AML-193 (cell line): ENCODE measurements around the gene UMODL1.

Experiments used
- DNase-seq, 2 experiments: peaks; one replicate each; lab custom pipeline; 2025; lab: John Stamatoyannopoulos, UW

Gene UMODL1

GRCh38 chr21:42079008-42079938 lies 8.2 kb downstream of the UMODL1 start:
- DNase-seq: no peak

DNA sequence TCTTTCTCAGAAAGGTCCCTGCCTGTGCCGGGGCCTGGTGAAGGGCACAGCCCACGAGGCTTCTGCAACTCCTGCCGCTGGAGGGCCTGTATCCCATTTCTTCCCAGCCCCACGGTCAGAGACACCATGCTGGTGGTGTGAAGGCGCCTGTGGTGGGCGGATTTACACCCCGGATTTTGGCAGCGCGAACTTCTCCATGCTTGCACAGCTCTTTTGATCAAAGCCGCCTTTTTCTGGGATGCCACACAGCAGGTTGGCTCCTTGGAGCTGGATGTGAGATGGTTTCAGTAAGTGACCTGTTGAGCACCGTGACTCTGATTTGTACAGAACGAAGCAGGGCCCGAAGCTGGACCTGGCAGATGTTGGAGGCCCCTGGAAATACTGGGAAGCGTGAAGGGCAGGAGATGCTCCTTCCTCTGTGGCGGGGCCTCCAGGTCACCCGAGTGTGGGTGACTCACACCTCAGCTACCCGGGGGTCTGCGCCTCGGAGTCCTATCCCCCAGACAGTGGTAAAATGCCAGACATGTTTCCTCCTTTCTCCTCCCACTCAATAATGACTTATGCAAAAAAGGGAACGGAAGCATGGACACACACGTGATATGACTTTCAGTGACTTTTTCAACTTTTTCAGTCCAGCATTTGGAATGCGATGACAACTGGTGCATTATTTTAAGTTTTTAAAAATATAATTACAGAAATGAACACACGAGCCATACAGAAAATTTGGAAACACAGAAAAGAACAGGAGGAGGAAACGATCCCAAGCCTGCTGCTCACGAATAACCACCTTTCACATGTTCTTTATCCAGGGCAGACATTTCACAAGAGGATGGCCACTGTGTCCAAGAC lies 9.0 kb downstream of the UMODL1 start:
- no peak for DNase-seq

DNA sequence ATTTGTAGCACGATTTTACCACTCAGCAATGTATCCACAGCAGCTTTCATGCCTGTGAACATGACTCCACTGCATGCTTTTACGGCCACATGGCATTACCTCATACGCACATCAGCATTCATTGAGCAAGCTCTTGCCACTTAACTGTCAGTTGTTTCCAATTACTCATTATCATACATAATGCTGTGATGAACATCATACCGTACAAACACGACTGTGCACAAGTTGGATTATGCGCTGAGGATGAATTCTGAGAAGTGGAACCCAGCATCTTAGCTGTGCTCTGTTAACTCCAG lies 9.6 kb downstream of the UMODL1 start:
- no peak for DNase-seq

- no peak for DNase-seq
Observed at GRCh38 chr21:42081138-42081537, 10.0 kb downstream of the UMODL1 start.

- DNase-seq: no peak
Observed at GRCh38 chr21:42081931-42082381, 10.8 kb downstream of the UMODL1 start.

GRCh38 chr21:42082501-42083360 lies 11.6 kb downstream of the UMODL1 start:
- DNase-seq: no peak

DNA sequence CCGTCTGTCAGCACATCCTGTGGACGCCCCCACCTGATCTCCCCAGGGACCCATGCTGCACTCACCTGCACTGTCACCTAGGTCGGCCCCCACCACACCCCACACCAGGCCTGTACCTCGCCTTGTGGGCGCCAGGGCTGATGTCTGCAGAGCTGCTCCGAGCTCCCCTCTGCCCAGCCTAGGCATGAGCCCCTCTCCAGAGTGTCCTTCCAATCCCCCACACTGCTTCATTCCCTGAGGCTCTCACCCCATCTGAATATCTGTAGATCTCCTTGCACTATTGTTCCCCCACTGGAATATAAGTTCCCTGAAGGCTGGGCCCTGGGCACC lies 12.2 kb downstream of the UMODL1 start:
- DNase-seq: no peak

DNA sequence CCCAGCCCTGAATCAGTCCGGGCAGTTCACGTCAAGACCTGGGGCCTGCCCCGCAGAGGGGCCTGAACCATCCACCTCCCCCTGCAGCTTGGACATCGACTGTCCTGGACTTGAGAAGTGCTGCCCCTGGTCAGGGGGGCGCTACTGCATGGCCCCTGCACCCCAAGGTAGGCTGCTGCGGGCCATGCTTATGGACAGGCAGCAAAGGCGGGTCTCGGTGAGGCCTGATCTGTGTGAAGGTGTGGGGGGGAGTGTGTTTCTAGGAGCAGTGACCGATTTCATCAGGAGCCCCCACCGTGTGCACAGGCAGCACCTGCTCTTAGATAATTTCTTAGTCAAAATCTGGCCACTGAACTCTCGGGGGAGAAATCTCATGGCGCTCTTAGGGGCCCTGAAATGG lies 13.0 kb downstream of the UMODL1 start:
- DNase-seq: no peak

DNA sequence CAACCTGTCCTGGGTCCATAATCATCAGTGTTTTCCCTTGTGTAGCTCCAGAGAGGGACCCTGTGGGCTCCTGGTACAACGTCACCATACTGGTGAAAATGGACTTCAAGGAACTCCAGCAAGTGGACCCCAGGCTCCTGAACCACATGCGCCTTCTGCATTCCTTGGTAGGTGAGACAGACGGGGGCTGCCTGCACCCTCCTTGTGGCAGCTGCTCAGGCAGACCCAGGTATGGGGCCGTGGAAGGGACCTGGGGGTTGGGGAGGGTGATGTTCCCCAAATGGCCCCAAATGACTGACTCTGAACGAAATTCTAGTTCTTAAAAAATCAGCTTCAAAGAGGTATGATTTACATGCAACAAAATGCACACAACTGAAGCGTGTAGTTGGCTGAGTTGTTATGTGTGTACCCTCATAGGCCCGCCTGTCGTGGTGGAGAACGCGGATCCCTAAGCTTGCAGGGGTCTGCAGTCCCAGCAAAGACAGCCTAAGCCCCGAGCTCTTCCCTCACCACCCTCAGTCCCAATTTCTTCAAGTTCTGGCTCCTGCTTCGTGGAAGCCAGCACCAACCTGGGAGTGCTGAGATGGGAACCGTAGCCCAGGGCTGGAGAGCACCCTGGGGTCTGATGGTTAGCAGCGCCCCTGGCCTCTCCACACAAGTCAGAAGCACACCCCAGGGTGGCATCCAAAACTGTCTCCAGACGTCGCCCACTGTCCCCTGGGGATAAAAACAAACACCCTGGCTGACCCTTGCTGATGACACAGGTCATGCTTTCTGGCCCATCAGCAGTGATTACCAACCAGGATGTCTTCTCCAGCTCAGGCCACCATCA lies 14.3 kb downstream of the UMODL1 start:
- DNase-seq: no peak

DNA sequence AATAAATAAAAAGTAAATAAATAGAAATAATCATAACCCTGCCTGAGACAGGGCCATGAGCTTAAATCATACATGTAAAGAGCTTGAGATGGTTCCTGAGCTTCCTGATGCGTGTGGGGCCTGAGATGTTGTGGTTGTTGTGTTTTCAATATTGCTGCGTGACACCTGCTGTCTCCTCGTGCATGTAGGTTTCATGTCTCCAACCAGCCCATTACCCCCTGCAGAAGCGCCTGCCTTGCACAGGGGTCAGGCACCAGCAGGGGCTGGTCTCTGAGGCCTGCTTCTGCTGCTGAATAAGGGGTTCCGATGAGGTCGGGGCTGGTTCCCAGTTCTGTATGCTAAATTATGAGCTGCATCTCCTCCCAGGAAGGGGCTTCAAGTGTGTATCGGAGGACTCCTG lies 15.9 kb downstream of the UMODL1 start:
- DNase-seq: no peak

GRCh38 chr21:42088148-42088547 lies 17.0 kb downstream of the UMODL1 start:
- DNase-seq: no peak

- DNase-seq: no peak
Observed at GRCh38 chr21:42088658-42089057, 17.5 kb downstream of the UMODL1 start.

- DNase-seq: no peak
Observed at GRCh38 chr21:42089093-42089631, 18.0 kb downstream of the UMODL1 start.

- no peak for DNase-seq
Observed at GRCh38 chr21:42089665-42090310, 18.7 kb downstream of the UMODL1 start.

DNA sequence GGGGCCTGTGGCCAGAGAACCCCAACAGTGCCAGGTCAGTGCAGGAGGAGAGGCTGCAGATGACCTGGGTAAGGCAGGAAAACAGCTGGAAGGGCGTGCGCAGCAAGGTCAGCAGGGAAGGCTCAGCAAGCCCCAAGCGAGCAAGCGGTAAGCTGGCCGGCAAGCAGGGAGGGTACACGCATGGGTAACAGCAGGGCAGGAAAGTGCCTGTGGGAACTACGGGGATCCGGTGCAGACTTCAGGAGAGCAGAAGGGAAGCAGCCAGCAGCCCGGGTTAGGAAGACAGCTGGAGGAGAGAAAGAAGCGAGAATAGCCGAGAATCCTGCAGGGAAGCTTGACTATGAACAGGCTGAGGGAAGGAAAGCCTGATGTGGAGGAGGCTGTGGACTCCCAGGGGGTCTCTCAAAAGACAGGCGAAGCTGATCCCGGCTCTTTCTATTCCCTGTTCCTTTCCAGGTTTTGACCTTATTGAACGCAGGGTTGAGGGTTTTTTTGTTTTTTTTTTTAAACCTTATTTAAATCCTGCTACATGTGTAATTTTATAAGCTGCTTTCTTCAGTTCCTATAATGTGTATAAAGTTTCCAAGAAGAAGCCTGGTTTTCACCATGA lies 20.9 kb downstream of the UMODL1 start:
- no peak for DNase-seq

DNA sequence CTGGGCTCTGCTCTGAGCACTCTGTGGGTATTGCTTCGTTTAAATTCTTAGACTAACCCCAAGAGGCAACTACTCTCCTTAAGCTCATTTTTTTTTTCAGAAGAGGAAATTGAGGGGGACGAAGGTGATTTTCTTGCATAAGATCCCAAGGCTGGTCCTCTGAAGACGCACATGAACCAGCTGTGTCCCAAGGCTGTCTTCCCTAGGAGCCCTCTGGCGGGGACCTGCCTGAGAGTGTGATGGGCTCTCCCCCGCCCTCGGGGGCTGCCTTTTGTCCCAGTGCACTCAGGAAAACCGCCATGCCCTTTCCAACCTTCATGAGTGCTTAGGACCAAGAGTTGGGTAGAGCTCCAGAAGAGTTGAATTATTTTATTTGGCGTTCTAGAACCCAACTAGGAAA lies 21.7 kb downstream of the UMODL1 start:
- DNase-seq: no peak

DNA sequence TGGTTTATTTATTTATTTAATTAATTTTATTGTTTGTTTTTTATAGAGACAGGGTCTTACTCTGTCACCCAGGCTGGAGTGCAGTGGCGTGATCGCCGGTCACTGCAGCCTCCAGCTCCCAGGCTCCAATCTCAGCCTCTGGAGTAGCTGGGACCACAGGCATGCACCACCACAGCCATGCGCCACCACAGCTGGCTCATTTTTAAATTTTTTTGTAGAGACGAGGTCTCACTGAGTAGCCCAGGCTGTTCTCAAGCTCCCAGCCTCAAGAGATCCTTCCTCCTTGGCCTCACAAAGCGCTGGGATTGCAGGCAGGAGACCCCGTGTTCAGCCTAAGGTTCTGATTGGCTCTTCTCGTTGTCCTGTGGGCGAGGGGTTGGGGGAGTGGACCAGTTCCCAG lies 22.1 kb downstream of the UMODL1 start:
- DNase-seq: no peak

DNA sequence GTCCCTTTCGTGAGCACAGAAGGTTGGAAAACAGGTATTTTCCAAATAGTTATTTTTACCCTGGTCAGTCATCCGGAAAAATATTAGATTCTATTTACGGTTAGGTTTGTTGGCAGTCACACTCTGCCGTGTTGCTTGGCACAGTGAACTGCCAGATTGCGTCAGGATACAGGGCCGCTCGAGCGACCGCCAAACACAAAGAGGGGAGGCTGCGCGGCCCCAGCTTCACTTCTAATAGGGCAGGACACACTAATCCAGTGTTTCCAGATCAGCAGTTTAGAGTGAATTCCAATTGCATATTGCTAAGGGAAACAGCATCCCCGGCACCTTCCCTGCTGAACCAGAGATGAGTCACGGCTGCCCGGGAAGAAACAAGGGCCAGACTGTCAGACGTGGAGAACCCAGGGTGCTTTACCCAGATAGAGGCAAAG lies 22.9 kb downstream of the UMODL1 start:
- DNase-seq: no peak

DNA sequence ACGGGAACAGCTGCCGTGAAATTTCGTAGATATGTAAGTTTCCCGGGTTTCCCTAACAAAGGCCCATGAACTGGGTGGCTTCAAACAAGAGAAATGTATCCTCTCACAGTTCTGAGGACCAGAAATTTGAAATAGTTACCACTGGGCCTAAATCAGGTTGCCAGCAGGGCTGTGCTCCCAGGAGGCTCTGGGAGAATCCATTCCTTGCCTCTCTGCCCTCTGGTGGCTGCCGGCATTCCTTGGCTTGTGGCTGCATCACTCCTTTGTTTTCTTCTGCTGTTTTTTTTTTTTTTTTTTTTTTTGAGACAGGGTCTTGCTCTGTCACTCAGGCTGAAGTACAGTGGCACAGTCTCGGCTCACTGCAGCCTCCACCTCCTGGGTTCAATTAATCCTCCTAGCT lies 23.7 kb downstream of the UMODL1 start:
- no peak for DNase-seq

DNA sequence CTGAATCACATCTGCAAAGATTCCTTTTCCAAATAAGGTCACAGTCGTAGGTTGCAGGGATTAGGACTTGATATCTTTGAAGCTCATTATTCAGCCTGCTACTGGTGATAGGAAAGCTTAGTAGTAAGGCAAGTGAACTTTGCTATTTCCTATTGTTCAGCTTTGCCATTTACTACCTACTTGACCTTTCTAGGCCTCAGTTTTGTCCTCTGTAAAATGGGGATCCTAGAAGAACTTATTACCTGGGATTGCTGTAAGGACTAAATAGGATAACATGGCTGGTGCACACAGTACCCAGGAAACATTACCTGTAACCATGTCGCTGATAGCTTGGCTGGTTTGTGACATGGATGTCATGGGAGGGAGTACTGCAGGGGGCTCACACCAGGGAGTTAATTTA lies 24.5 kb downstream of the UMODL1 start:
- DNase-seq: no peak
